HepG2 (cell line): Measurements from ENCODE around the gene GHR. TPM values are rescaled to one million over a fixed set of nuclear protein-coding genes. Genes with fewer than 3 reads are reported as not detected.

Source experiments
- ATAC-seq: fragments of 200-7000 bp; cut with Tn5 transposase; 3 replicates; pipeline ENCODE4 v1.9.1; 2020; ENCODE audit warnings: mild to moderate bottlenecking, moderate library complexity
- BruUV-seq: library from RNA; stranded (reverse); fragments of 400-500 nt; replicated peaks from 2 replicates; lab custom pipeline; 2021; lab: Mats Ljungman, UMichigan
- CTCF ChIA-PET: fragments of 300-600 bp; formaldehyde crosslinking; extraction: SDS; loops from one replicate; lab custom pipeline; 2021; ENCODE audit warnings: low total read pairs, inconsistent platforms, low intra/inter-chr PET ratio; lab: Yijun Ruan, JAX
- POLR2A ChIA-PET: fragments of 350-600 bp; sonication (Branson Sonifier 250); formaldehyde crosslinking; loops from one replicate; lab custom pipeline; 2020; ENCODE audit warnings: antibody characterized with exemption, inconsistent platforms; lab: Yijun Ruan, JAX
- DNase-seq: peaks from one replicate; pipeline ENCODE4 v3.0.0-alpha.2; 2015; ENCODE audit warnings: low spot score
- FAIRE-seq: peaks from 3 replicates; lab custom pipeline; 2011; peaks lifted over from hg19 to GRCh38; lab: Jason Lieb, UNC
- H2AFZ ChIP-seq: one replicate; pipeline ENCODE4 v1.6.1; 2011; ENCODE audit warnings: low read length, inconsistent platforms
- H3K27ac ChIP-seq: fragments of 300-600 bp; 3 replicates; pipeline ENCODE4 v1.8.0; 2011; ENCODE audit warnings: mixed run types, mild to moderate bottlenecking, mixed read lengths, low read length, inconsistent platforms; ENCODE audit not compliant: insufficient read depth; ENCODE audit errors: extremely low read length
- H3K27me3 ChIP-seq, 2 experiments: fragments of 200-600 bp in 1 of 2; 2 replicates in 1 of 2; 3 replicates in 1 of 2; pipeline versions ENCODE4 v1.6.0 to v1.8.0; 2011; ENCODE audit warnings: low read length in 2 of 2, mild to moderate bottlenecking in 2 of 2, moderate library complexity in 2 of 2, inconsistent platforms in 1 of 2; ENCODE audit not compliant: insufficient read depth in 2 of 2, control insufficient read depth in 1 of 2
- H3K36me3 ChIP-seq, 2 experiments: fragments of 200-600 bp in 1 of 2; replicated peaks in 1 of 2; 2 replicates in 1 of 2; 3 replicates in 1 of 2; pipeline versions ENCODE4 v1.5.1 to v1.8.0; 2011; ENCODE audit warnings: low read length in 2 of 2, inconsistent platforms in 1 of 2; ENCODE audit not compliant: insufficient read depth in 2 of 2, control insufficient read depth in 1 of 2
- H3K4me1 ChIP-seq: 2 replicates; pipeline ENCODE4 v1.5.1; 2012; ENCODE audit warnings: low read length, inconsistent platforms; ENCODE audit not compliant: insufficient read depth
- H3K4me2 ChIP-seq: 2 replicates; pipeline ENCODE4 v1.6.0; 2011; ENCODE audit warnings: low read depth, low read length, inconsistent platforms
- H3K4me3 ChIP-seq, 3 experiments: fragments of 200-600 bp in 1 of 3; sonication (generic), shearing (Covaris generic) in 1 of 3; replicated peaks in 1 of 3; 2 replicates each; pipeline ENCODE4 v1.5.1; 2011 to 2016; ENCODE audit warnings: low read length in 3 of 3, inconsistent platforms in 2 of 3, low read depth in 2 of 3, mild to moderate bottlenecking in 2 of 3, control low read depth in 1 of 3, mixed read lengths in 1 of 3; ENCODE audit not compliant: insufficient read depth in 1 of 3
- H3K79me2 ChIP-seq: one replicate; pipeline ENCODE4 v1.6.1; 2011; ENCODE audit warnings: low read length, inconsistent platforms; ENCODE audit not compliant: insufficient read depth
- H3K9ac ChIP-seq: 2 replicates; pipeline ENCODE4 v1.6.0; 2011; ENCODE audit warnings: mild to moderate bottlenecking, low read depth, low read length, inconsistent platforms; ENCODE audit not compliant: insufficient read depth
- H3K9me3 ChIP-seq: 2 replicates; pipeline ENCODE4 v1.5.1; 2012; ENCODE audit warnings: mild to moderate bottlenecking, low read length
- H4K20me1 ChIP-seq: 2 replicates; pipeline ENCODE4 v1.6.0; 2011; ENCODE audit warnings: inconsistent platforms, mild to moderate bottlenecking, low read length, moderate library complexity; ENCODE audit not compliant: insufficient read depth
- EP300 ChIP-seq, 3 experiments: sonication (generic) in 1 of 3; formaldehyde crosslinking in 1 of 3; IDR thresholded peaks; 2 replicates each; pipeline versions ENCODE4 v1.5.1 to v1.6.1; 2011 to 2020; ENCODE audit warnings: low read depth in 2 of 3, low read length in 2 of 3, borderline replicate concordance in 1 of 3, improper control_type of control experiment in 1 of 3, mild to moderate bottlenecking in 1 of 3, missing genetic modification reagents in 1 of 3, moderate library complexity in 1 of 3
- FOXA1 ChIP-seq, 2 experiments: fragments of 450-650 bp in 1 of 2; sonication (generic) in 1 of 2; formaldehyde crosslinking in 1 of 2; IDR thresholded peaks; 2 replicates each; pipeline versions ENCODE4 v1.4.0 to v1.6.1; 2016 to 2020; ENCODE audit warnings: missing genetic modification reagents in 1 of 2
- RFXANK ChIP-seq: IDR thresholded peaks from 2 replicates; pipeline ENCODE4 v1.6.1; 2016
- STAG1 ChIP-seq: sonication (generic); formaldehyde crosslinking; IDR thresholded peaks from 2 replicates; pipeline ENCODE4 v1.4.0; 2020; ENCODE audit warnings: missing genetic modification reagents
- ZNF382 ChIP-seq: sonication (generic); formaldehyde crosslinking; IDR thresholded peaks from 2 replicates; pipeline ENCODE4 v1.5.0; 2020; ENCODE audit warnings: missing genetic modification reagents, mild to moderate bottlenecking, borderline replicate concordance
- ZNF407 ChIP-seq: sonication (generic); formaldehyde crosslinking; IDR thresholded peaks from one replicate; pipeline ENCODE4 v1.5.1; 2020; ENCODE audit warnings: mild to moderate bottlenecking, missing genetic modification reagents; ENCODE audit errors: not compliant biosample characterization
- WGBS: methylation state at CpG from one replicate; pipeline ENCODE4 v1.1.6; 2017; ENCODE audit warnings: low lambda C conversion rate; 5-methylcytosine and 5-hydroxymethylcytosine counted together
- in situ Hi-C: cut with HindIII; loops from 2 replicates; pipeline ENCODE4 v1.10.0; 2017; ENCODE audit warnings: low pct_unique_long_range_greater_than_20kb; ENCODE audit not compliant: extremely low pct_ligation_motif_present
- intact Hi-C: fragments of 100-400 bp; cut with micrococcal nuclease; formaldehyde crosslinking; loops from one replicate; pipeline ENCODE4 v1.10.0; 2022; ENCODE audit not compliant: unreplicated experiment
- polyA plus RNA-seq, 8 experiments: library from polyadenylated mRNA; depleted of rRNA in 3 of 8; stranded (reverse) in 7 of 8; unstranded in 1 of 8; fragments of >200 nt; fragmentation: Illumina TruSeq in 4 of 8; extraction: Trizol in 4 of 8; gene quantifications; 2 replicates each; pipeline versions ENCODE4 v1.2.1 to v1.2.3, GENCODE V29; 2011 to 2016; ENCODE audit warnings: low read depth in 4 of 8, missing spikeins in 1 of 8, mixed read lengths in 1 of 8; ENCODE audit not compliant: insufficient read depth in 1 of 8
- total RNA-seq, 5 experiments: library from RNA; depleted of rRNA; stranded (reverse); fragments of >200 nt; fragmentation: Illumina TruSeq; extraction: Trizol; gene quantifications; 2 replicates each; pipeline ENCODE4 v1.2.3, GENCODE V29; 2016; ENCODE audit warnings: low read depth in 1 of 5
- TF ChIP-seq, protein P1 (sequence below): sonication (generic); formaldehyde crosslinking; IDR thresholded peaks from 2 replicates; pipeline ENCODE4 v1.5.0; 2020; ENCODE audit warnings: mild to moderate bottlenecking, missing genetic modification reagents, moderate library complexity

GHR gene
- total and polyA plus RNA-seq, 2 of the 13 experiments (the other 11 are each of a cell fraction or from before 2014, with no cell fraction given), result 0.07 TPM; not detected in 1

DNA sequence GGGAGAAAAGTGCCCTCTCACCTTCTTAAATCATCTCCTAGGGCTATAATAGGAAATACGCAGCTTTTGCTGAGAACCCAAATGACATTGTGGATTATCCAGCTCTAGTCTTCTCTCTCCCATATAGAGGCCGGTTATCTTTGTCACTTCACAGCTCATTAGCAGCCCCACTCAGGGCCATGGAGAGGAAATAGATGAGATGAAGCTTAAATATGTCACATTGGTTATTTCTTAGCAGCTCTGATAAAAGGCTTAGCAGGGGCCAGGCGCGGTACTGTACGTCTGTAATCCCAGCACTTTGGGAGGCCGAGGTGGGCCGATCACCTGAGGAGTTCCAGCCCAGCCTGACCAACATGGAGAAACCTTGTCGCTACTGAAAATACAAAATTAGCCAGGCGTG, 90.0 kb downstream of the GHR start (continued):
- no peak for TF ChIP-seq ZNF407
- no peak for TF ChIP-seq RFXANK (CRISPR knock-in tag)
- TF ChIP-seq, all 625 proteins: peak for 0

DNA sequence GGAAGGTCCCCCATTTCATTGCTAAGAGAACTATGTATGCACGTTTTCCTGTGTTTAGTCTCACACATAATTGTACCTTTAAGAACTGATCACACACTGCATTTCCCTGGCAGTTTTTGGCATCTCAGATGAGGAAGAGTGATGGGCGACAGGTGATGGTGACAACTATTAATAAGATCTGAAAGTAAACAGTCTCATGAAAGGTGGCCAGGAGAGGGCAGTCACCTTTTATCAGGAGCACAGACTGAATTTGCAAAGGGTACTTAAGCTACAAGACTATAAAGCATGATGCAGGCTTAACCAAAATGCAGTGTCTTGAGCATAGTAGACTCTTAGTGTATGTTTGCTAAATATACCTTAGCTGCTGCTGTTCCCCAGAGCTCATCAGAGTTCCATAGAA, 91.5 kb downstream of the GHR start:
- Histone ChIP-seq H4K20me1 (no peaks in the 10 kb centered on the region), H2AFZ (no peak overlapping the region), H3K79me2 (no peaks in the 10 kb centered on the region), H3K4me2 (no peak overlapping the region), H3K36me3 (no peaks in the 10 kb centered on the region), H3K9me3 (no peaks in the 10 kb centered on the region), H3K9ac (no peak overlapping the region), H3K27ac (no peak overlapping the region), H3K4me3 (no peak overlapping the region), H3K27me3 (no peaks in the 10 kb centered on the region), H3K4me1 (peaks cover 32% of the 10 kb centered on the region)
- intact Hi-C loops, result loop anchor here (10.0 kb wide), 2 partner anchors 250 to 370 kb away; no protein-coding TSS in a partner anchor
- WGBS, result 0% methylated on average over 2 of the region's 2 CpGs
- POLR2A ChIA-PET, result no interaction called here
- DNase-seq, result peak; percentile 3
- FAIRE-seq, result peak; percentile 4
- ATAC-seq, result peak; percentile 58
- peak; percentile 48 for TF ChIP-seq STAG1 (CRISPR knock-in tag)
- TF ChIP-seq FOXA1 (IDR thresholded peaks at IDR 0.05), result no peak
- peak; percentile 30; the same call in 1 of the 2 replicates for TF ChIP-seq FOXA1 (CRISPR knock-in tag; IDR thresholded peaks at IDR 0.05)
- TF ChIP-seq, protein P1, sequence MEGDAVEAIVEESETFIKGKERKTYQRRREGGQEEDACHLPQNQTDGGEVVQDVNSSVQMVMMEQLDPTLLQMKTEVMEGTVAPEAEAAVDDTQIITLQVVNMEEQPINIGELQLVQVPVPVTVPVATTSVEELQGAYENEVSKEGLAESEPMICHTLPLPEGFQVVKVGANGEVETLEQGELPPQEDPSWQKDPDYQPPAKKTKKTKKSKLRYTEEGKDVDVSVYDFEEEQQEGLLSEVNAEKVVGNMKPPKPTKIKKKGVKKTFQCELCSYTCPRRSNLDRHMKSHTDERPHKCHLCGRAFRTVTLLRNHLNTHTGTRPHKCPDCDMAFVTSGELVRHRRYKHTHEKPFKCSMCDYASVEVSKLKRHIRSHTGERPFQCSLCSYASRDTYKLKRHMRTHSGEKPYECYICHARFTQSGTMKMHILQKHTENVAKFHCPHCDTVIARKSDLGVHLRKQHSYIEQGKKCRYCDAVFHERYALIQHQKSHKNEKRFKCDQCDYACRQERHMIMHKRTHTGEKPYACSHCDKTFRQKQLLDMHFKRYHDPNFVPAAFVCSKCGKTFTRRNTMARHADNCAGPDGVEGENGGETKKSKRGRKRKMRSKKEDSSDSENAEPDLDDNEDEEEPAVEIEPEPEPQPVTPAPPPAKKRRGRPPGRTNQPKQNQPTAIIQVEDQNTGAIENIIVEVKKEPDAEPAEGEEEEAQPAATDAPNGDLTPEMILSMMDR (CRISPR knock-in tag), result peak; percentile 41
- TF ChIP-seq ZNF382 (CRISPR knock-in tag), result no peak
- no peak for TF ChIP-seq EP300 (IDR thresholded peaks at IDR 0.05; ENCODE audit: low read depth in 2 of 2, low read length in 2 of 2)
- TF ChIP-seq EP300 (CRISPR knock-in tag; IDR thresholded peaks at IDR 0.05; ENCODE audit: borderline replicate concordance), result no peak
- in situ Hi-C loops, result no loop called here
- CTCF ChIA-PET, result no interaction called here
- BruUV-seq, result no TSS peak
